HepG2 (cell line): Measurements from ENCODE around the gene ZNF503. TPM values are rescaled to one million over a fixed set of nuclear protein-coding genes. Genes with fewer than 3 reads are reported as not detected.

ENCODE experiments used
- AKAP8 ChIP-seq: sonication (generic); formaldehyde crosslinking; IDR thresholded peaks from 2 replicates; pipeline ENCODE4 v1.5.1; 2020; ENCODE audit warnings: mild to moderate bottlenecking, missing genetic modification reagents
- ARNTL ChIP-seq: sonication (generic); formaldehyde crosslinking; IDR thresholded peaks from 2 replicates; pipeline ENCODE4 v1.4.0; 2020; ENCODE audit warnings: mild to moderate bottlenecking, missing genetic modification reagents
- BRD4 ChIP-seq: sonication (generic); formaldehyde crosslinking; IDR thresholded peaks from 2 replicates; pipeline ENCODE4 v1.4.0; 2020; ENCODE audit warnings: missing genetic modification reagents
- HCFC1 ChIP-seq: fragments of 150-350 bp; IDR thresholded peaks from 2 replicates; pipeline ENCODE4 v1.6.1; 2014; ENCODE audit warnings: low read depth, low read length
- HHEX ChIP-seq: IDR thresholded peaks from 2 replicates; pipeline ENCODE4 v1.6.1; 2016; ENCODE audit warnings: control low read depth
- ISX ChIP-seq: sonication (generic); formaldehyde crosslinking; conservative IDR thresholded peaks from 2 replicates; pipeline ENCODE4 v1.5.0; 2020; ENCODE audit warnings: missing genetic modification reagents
- REPIN1 ChIP-seq: sonication (generic); formaldehyde crosslinking; IDR thresholded peaks from 2 replicates; pipeline ENCODE4 v1.8.0; 2022; ENCODE audit warnings: missing genetic modification reagents, low read depth, mild to moderate bottlenecking, borderline replicate concordance
- RFX1 ChIP-seq: fragments of 450-650 bp; IDR thresholded peaks from 2 replicates; pipeline ENCODE4 v1.6.1; 2017
- SP5 ChIP-seq: IDR thresholded peaks from 2 replicates; pipeline ENCODE4 v1.6.1; 2016; ENCODE audit warnings: low read depth, borderline replicate concordance
- ZNF326 ChIP-seq: sonication (generic); formaldehyde crosslinking; IDR thresholded peaks from 2 replicates; pipeline ENCODE4 v1.4.0; 2020; ENCODE audit warnings: missing genetic modification reagents, borderline replicate concordance
- ZNF333 ChIP-seq: sonication (generic); formaldehyde crosslinking; IDR thresholded peaks from 2 replicates; pipeline ENCODE4 v1.4.0; 2020; ENCODE audit warnings: mild to moderate bottlenecking, missing genetic modification reagents, borderline replicate concordance
- ZNF709 ChIP-seq: sonication (generic); formaldehyde crosslinking; IDR thresholded peaks from 2 replicates; pipeline ENCODE4 v1.5.0; 2020; ENCODE audit warnings: mild to moderate bottlenecking, missing genetic modification reagents
- ZNF850 ChIP-seq: sonication (generic); formaldehyde crosslinking; conservative IDR thresholded peaks from 2 replicates; pipeline ENCODE4 v1.9.0; 2021; ENCODE audit warnings: mild to moderate bottlenecking, missing genetic modification reagents
- polyA plus RNA-seq, 8 experiments: library from polyadenylated mRNA; depleted of rRNA in 3 of 8; stranded (reverse) in 7 of 8; unstranded in 1 of 8; fragments of >200 nt; fragmentation: Illumina TruSeq in 4 of 8; extraction: Trizol in 4 of 8; gene quantifications; 2 replicates each; pipeline versions ENCODE4 v1.2.1 to v1.2.3, GENCODE V29; 2011 to 2016; ENCODE audit warnings: low read depth in 4 of 8, missing spikeins in 1 of 8, mixed read lengths in 1 of 8; ENCODE audit not compliant: insufficient read depth in 1 of 8
- total RNA-seq, 5 experiments: library from RNA; depleted of rRNA; stranded (reverse); fragments of >200 nt; fragmentation: Illumina TruSeq; extraction: Trizol; gene quantifications; 2 replicates each; pipeline ENCODE4 v1.2.3, GENCODE V29; 2016; ENCODE audit warnings: low read depth in 1 of 5
- TF ChIP-seq, protein P1 (sequence below): IDR thresholded peaks from 2 replicates; pipeline ENCODE4 v1.6.1; 2016; ENCODE audit warnings: missing biosample characterization, missing genetic modification reagents, low read depth
- TF ChIP-seq, protein P2 (sequence below): sonication (generic); formaldehyde crosslinking; IDR thresholded peaks from 2 replicates; pipeline ENCODE4 v1.4.0; 2020; ENCODE audit warnings: missing genetic modification reagents, borderline replicate concordance
- TF ChIP-seq, protein P3 (sequence below): sonication (generic); formaldehyde crosslinking; IDR thresholded peaks from 2 replicates; pipeline ENCODE4 v1.5.1; 2020; ENCODE audit warnings: missing genetic modification reagents, mild to moderate bottlenecking, borderline replicate concordance
- TF ChIP-seq, protein P4 (sequence below): sonication (generic); formaldehyde crosslinking; IDR thresholded peaks from 2 replicates; pipeline ENCODE4 v1.5.0; 2020; ENCODE audit warnings: missing genetic modification reagents, mild to moderate bottlenecking, borderline replicate concordance
- TF ChIP-seq, protein P5 (sequence below): sonication (generic); formaldehyde crosslinking; IDR thresholded peaks from 2 replicates; pipeline ENCODE4 v1.4.0; 2020; ENCODE audit warnings: low read depth, mild to moderate bottlenecking, missing genetic modification reagents
- TF ChIP-seq, protein P6 (sequence below): sonication (generic); formaldehyde crosslinking; conservative IDR thresholded peaks from 2 replicates; pipeline ENCODE4 v1.4.0; 2020; ENCODE audit warnings: missing genetic modification reagents
- TF ChIP-seq, protein P7 (sequence below): IDR thresholded peaks from 2 replicates; pipeline ENCODE4 v1.6.1; 2016

The ZNF503 gene
- total and polyA plus RNA-seq, 2 of the 13 experiments (the other 11 are each of a cell fraction or from before 2014, with no cell fraction given), result 2.7 to 8.3 TPM

DNA sequence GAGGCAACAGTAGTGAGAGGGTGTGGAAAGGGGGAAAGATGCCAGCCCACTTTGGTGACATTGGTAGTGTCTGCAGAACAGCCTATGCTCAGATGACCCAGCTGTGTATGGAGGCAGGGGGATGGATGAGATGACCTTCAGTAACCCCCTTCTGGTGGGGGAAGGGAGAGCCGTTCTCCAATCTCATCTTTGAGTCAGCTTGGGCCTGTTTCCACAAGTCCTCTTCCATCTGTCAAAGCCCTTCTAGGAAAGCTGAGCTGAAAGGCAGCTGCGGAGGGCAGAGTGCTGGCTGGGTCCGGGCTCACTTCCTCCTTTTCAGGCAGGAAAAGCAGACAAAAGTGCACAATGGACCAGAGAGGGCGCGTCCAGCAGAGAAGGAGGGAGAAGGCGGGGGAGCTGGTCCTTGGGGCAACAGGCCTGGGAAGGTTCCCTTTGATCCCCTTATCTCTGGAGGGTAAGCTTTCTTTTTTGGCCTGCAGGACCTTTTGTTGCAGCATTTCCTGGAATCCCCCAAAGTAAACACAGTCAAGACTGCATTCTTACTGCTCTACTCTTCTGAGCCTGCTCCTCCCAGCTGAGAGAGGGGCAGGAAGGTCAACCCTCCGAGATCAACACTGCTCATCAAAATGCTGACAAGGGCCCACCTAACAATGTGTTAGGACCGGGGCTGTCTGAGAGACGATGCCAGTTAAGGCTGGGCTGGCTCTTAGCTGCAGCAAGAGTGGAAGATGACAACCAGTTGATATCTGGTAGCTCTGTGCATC, 28.6 kb upstream of the ZNF503 start (continued):
- TF ChIP-seq, protein P1, sequence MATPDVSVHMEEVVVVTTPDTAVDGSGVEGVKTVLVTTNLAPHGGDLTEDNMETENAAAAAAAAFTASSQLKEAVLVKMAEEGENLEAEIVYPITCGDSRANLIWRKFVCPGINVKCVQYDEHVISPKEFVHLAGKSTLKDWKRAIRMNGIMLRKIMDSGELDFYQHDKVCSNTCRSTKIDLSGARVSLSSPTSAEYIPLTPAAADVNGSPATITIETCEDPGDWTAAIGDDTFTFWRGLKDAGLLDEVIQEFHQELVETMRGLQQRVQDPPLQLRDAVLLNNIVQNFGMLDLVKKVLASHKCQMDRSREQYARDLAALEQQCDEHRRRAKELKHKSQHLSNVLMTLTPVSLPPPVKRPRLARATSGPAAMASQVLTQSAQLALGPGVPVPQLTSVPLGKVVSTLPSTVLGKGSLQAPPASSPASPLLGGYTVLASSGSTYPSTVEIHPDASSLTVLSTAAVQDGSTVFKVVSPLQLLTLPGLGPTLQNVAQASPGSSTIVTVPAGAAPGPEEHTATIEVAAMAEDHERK (CRISPR knock-in tag), result no peak
- TF ChIP-seq ZNF326 (CRISPR knock-in tag) (no peak), ISX (CRISPR knock-in tag) (no peak), REPIN1 (CRISPR knock-in tag) (peak; percentile 55; the same call in 1 of the 2 replicates), HHEX (CRISPR knock-in tag) (no peak), ARNTL (CRISPR knock-in tag) (peak; percentile 68; the same call in 1 of the 2 replicates), HCFC1 (no peak), ZNF850 (no peak), AKAP8 (CRISPR knock-in tag) (peak; percentile 61; the same call in 1 of the 2 replicates), BRD4 (CRISPR knock-in tag) (0 out of 2 replicates have a peak, but pooled peaks have one; percentile 31), ZNF709 (no peak), RFX1 (no peak), ZNF333 (CRISPR knock-in tag) (no peak), SP5 (CRISPR knock-in tag) (peak; percentile 96)
- TF ChIP-seq, protein P2, sequence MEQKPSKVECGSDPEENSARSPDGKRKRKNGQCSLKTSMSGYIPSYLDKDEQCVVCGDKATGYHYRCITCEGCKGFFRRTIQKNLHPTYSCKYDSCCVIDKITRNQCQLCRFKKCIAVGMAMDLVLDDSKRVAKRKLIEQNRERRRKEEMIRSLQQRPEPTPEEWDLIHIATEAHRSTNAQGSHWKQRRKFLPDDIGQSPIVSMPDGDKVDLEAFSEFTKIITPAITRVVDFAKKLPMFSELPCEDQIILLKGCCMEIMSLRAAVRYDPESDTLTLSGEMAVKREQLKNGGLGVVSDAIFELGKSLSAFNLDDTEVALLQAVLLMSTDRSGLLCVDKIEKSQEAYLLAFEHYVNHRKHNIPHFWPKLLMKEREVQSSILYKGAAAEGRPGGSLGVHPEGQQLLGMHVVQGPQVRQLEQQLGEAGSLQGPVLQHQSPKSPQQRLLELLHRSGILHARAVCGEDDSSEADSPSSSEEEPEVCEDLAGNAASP (CRISPR knock-in tag), result peak; percentile 90
- TF ChIP-seq, protein P3, sequence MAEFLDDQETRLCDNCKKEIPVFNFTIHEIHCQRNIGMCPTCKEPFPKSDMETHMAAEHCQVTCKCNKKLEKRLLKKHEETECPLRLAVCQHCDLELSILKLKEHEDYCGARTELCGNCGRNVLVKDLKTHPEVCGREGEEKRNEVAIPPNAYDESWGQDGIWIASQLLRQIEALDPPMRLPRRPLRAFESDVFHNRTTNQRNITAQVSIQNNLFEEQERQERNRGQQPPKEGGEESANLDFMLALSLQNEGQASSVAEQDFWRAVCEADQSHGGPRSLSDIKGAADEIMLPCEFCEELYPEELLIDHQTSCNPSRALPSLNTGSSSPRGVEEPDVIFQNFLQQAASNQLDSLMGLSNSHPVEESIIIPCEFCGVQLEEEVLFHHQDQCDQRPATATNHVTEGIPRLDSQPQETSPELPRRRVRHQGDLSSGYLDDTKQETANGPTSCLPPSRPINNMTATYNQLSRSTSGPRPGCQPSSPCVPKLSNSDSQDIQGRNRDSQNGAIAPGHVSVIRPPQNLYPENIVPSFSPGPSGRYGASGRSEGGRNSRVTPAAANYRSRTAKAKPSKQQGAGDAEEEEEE (CRISPR knock-in tag), result no peak
- TF ChIP-seq, protein P4, sequence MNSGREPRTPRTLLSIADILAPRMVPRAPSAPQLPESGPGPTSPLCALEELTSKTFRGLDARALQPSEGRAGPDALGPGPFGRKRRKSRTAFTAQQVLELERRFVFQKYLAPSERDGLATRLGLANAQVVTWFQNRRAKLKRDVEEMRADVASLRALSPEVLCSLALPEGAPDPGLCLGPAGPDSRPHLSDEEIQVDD (CRISPR knock-in tag), result no peak
- TF ChIP-seq, protein P5, sequence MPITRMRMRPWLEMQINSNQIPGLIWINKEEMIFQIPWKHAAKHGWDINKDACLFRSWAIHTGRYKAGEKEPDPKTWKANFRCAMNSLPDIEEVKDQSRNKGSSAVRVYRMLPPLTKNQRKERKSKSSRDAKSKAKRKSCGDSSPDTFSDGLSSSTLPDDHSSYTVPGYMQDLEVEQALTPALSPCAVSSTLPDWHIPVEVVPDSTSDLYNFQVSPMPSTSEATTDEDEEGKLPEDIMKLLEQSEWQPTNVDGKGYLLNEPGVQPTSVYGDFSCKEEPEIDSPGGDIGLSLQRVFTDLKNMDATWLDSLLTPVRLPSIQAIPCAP (CRISPR knock-in tag), result 0 out of 2 replicates have a peak, but pooled peaks have one; percentile 45
- TF ChIP-seq, protein P6, sequence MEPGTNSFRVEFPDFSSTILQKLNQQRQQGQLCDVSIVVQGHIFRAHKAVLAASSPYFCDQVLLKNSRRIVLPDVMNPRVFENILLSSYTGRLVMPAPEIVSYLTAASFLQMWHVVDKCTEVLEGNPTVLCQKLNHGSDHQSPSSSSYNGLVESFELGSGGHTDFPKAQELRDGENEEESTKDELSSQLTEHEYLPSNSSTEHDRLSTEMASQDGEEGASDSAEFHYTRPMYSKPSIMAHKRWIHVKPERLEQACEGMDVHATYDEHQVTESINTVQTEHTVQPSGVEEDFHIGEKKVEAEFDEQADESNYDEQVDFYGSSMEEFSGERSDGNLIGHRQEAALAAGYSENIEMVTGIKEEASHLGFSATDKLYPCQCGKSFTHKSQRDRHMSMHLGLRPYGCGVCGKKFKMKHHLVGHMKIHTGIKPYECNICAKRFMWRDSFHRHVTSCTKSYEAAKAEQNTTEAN, result peak; percentile 73; the same call in 1 of the 2 replicates
- TF ChIP-seq, protein P7, sequence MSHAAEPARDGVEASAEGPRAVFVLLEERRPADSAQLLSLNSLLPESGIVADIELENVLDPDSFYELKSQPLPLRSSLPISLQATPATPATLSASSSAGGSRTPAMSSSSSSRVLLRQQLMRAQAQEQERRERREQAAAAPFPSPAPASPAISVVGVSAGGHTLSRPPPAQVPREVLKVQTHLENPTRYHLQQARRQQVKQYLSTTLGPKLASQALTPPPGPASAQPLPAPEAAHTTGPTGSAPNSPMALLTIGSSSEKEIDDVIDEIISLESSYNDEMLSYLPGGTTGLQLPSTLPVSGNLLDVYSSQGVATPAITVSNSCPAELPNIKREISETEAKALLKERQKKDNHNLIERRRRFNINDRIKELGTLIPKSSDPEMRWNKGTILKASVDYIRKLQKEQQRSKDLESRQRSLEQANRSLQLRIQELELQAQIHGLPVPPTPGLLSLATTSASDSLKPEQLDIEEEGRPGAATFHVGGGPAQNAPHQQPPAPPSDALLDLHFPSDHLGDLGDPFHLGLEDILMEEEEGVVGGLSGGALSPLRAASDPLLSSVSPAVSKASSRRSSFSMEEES, result no peak; the same call in 1 of the 2 replicates
